OCI-LY3 (cell line): ENCODE measurements around the gene SHH.

Experiments used
- EZH2phosphoT487 ChIP-seq: fragments of 200-600 bp; shearing (Covaris generic); IDR thresholded peaks from 2 replicates; pipeline ENCODE4 v1.6.1; 2018; ENCODE audit warnings: antibody characterized with exemption, mixed run types, low read depth
- TF ChIP-seq, protein P1 (sequence below): fragments of 200-600, 300-600 bp; sonication (generic); IDR thresholded peaks from 2 replicates; pipeline ENCODE4 v1.5.1; 2014; ENCODE audit warnings: antibody characterized with exemption, low read length, low read depth

DNA sequence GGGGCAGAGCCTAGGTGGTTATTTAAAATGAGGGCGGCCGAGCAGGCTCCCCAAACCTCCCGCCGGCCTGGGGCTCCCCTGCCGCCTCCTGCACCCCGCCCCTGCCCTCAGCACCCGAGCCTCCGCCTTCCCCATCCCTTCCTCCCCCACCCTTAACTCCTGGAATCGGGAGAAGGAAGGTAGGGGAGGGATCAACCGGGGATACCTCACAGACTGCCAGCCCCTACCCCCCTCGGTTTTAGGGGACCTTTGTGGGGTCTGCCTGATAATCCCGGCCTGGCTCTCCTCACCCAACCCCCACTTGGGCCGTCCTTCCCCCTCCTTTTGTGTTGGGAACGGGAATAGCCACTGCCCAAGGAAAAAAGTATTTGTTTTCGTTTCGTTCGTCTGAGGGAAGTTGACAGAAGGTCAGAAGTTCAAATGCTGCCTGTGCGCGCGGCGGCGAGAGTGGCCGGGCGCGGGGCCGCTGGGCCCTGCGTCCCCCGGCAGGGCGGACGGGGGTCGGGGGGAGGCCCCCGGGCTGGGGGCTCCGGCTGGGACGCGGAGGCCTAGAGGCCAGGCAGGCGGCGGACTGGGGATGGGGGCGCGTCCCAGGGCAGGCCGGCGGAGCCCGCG is 2.8 kb downstream of the SHH start:
- TF ChIP-seq, protein P1, sequence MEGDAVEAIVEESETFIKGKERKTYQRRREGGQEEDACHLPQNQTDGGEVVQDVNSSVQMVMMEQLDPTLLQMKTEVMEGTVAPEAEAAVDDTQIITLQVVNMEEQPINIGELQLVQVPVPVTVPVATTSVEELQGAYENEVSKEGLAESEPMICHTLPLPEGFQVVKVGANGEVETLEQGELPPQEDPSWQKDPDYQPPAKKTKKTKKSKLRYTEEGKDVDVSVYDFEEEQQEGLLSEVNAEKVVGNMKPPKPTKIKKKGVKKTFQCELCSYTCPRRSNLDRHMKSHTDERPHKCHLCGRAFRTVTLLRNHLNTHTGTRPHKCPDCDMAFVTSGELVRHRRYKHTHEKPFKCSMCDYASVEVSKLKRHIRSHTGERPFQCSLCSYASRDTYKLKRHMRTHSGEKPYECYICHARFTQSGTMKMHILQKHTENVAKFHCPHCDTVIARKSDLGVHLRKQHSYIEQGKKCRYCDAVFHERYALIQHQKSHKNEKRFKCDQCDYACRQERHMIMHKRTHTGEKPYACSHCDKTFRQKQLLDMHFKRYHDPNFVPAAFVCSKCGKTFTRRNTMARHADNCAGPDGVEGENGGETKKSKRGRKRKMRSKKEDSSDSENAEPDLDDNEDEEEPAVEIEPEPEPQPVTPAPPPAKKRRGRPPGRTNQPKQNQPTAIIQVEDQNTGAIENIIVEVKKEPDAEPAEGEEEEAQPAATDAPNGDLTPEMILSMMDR = no peak
- TF ChIP-seq EZH2phosphoT487 = no peak
